ENCODE measurements around the gene DAAM2. TPM values are rescaled to one million over a fixed set of nuclear protein-coding genes. Genes with fewer than 3 reads are reported as not detected.

The DAAM2 gene
- total RNA-seq, 4 donors from 2014 or later = 36.5 to 154 (median 54.1) TPM

DNA sequence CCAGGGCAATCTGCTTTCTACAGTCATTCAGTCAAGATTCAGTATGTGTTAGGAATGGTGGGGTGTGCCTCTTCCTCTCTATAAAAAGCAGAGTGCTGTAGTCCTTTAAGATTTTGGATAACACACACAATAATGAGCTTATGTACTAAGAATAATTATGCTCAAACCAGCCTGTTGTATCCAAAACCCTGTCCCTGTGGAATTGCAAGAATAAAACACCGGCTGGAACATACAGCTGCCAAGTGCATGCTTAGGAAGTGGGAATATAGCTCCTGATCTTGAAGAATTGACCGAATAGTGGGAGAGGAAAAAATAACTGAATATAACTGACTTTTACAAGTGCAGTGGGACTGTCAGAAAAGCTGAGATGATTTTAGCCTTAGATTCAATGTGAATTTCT, 143.1 kb downstream of the DAAM2 start:
- DNase-seq (ENCODE audit: low spot score) (no peak), ATAC-seq (ENCODE audit: low FRiP score) (no peak)
- TF ChIP-seq, protein P1, sequence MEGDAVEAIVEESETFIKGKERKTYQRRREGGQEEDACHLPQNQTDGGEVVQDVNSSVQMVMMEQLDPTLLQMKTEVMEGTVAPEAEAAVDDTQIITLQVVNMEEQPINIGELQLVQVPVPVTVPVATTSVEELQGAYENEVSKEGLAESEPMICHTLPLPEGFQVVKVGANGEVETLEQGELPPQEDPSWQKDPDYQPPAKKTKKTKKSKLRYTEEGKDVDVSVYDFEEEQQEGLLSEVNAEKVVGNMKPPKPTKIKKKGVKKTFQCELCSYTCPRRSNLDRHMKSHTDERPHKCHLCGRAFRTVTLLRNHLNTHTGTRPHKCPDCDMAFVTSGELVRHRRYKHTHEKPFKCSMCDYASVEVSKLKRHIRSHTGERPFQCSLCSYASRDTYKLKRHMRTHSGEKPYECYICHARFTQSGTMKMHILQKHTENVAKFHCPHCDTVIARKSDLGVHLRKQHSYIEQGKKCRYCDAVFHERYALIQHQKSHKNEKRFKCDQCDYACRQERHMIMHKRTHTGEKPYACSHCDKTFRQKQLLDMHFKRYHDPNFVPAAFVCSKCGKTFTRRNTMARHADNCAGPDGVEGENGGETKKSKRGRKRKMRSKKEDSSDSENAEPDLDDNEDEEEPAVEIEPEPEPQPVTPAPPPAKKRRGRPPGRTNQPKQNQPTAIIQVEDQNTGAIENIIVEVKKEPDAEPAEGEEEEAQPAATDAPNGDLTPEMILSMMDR (IDR thresholded peaks at IDR 0.05) = no peak

DNA sequence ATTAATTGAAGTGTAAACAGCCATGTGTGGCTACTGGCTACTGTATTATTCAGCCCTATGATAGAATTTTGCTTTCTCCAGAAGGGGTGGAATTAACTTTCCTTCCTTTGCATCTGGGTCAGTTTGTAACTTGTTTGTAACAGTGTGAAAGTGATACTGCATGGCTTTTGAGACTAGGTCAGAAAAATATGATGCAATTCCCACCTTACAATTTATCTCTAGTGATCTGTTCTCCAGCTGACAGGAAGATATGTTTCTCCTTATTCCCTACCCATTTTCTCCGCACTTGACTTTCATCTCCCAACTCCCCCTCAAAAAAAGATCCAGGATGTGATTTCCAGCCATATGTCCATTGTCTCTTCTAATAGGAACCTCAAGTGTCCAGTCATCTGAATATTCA, 144.7 kb downstream of the DAAM2 start:
- no peak for DNase-seq (ENCODE audit: low spot score)
- TF ChIP-seq, protein P1 (IDR thresholded peaks at IDR 0.05) = no peak
- ATAC-seq (ENCODE audit: low FRiP score) = no peak

DNA sequence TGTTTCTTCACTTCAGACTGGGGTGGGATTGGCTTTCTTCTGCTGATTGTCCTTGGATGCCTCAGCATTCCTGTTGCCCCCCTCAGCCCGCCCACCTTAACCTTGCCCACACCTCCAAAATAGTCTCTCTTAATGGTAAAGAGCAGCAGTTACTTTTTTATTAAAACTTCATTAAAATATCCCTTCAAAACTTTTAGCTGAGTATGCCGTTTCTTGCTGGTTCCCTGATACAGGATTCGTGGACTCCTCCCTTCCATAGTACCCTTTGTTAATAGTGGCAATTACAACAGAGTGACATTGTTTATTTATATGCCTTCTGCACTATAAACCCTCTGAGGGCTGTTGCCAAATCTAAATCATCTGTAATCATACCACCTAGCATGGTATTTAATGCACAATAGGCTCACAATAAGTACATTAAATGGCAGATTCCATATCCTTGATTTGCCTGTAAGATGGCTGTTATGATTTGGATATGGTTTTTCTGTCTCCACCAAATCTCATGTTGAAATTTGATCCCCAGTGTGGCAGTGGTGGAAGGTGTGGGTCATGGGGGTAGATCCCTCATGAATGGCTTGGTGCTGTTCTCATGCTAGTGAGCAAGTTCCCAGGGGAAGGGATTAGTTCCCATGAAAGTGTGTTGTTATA, 145.6 kb downstream of the DAAM2 start:
- ATAC-seq (ENCODE audit: low FRiP score) (no peak), DNase-seq (ENCODE audit: low spot score) (no peak)
- TF ChIP-seq, protein P1 (IDR thresholded peaks at IDR 0.05) = no peak

DNA sequence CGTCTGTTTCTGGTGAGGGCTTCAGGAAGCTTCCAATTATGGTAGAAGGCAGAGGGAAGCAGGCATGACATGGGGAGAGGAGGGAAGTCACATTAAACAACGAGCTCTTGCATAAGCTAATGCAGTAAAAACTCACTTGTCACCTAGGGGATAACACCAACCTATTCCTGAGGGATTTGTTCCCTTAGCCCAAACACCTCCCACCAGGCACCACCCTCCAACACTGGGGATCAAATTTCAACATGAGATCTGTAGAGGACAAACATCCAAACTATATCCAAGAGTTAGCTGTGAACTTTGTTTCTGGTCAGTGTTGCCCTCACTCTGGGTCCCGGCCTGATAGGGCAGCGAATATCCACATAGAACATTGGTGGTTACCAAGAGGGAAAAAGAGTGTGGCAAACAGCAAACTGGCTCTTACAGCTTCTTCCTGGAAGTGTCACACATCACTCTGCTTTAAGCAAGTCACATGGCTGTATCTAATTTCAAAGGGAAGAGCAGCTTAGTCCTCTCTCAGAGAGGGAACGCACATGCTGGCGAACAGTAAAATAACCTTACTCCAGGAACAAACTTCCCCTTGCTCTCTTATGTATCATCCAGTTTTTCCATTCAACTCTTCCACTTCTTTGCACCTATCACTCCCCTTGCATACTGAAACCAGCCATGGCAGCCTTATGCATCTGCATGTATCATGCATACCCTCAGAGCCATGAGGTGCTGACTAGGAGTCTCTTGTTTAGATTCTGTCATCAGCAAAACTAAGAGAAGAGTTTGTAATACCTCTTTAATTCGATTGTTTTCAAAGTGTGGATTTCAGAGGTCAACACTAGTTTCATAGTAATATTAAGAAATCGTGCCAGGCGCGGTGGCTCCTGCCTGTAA, 146.8 kb downstream of the DAAM2 start:
- TF ChIP-seq, protein P1 (IDR thresholded peaks at IDR 0.05) = no peak
- ATAC-seq (ENCODE audit: low FRiP score) = no peak
- DNase-seq (ENCODE audit: low spot score) = no peak

DNA sequence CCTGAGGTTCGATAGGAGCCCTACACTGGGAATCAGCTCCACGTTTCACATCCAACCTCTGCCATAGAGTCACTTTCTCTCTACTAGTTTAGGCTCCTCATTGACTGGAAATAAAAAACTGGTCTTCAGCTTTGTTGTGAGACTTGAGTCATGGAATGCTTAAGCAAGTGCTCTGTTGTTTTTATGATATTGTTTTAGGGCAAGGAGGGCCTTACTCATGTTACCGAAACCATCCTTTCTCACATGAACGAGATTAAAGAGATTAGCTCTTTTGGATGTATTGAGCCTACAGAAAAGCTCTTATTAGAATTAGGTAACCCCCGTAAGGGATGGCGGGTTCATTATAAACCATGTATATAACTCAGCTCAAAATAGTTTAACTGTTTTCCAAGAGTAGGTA, 149.0 kb downstream of the DAAM2 start:
- ATAC-seq (ENCODE audit: low FRiP score) = no peak
- DNase-seq (ENCODE audit: low spot score) = no peak
- TF ChIP-seq, protein P1 (IDR thresholded peaks at IDR 0.05) = no peak

DNA sequence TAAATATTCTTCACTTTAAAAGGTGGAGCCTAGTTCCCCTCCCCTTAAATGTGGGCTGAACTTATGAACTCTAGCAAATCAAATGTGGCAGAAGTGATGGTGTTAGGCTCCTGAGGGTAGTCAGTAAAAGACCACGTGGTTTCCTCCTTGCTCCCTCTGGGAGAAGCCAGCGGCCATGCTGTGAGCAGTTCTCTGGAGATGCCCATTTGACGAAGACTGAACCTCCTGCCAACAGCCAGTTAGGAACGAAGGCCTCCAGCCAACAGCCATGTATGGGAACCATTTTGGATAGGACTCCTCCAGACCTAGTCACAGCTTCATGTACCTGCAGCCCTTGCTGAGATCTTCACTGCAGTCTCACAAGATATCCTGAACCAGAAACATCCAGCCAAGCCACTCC, 149.6 kb downstream of the DAAM2 start:
- DNase-seq (ENCODE audit: low spot score) = no peak
- TF ChIP-seq, protein P1 (IDR thresholded peaks at IDR 0.05) = no peak
- no peak for ATAC-seq (ENCODE audit: low FRiP score)

All from omental fat pad (tissue), 4 donors.